Endothelial cell of umbilical vein (primary cell): ENCODE measurements around the gene HIVEP3.

Experiments
- GATA2 ChIP-seq: IDR thresholded peaks from 2 replicates; pipeline ENCODE4 v1.7.0; 2011; ENCODE audit warnings: low read depth, mild to moderate bottlenecking, moderate library complexity, mixed read lengths, low read length; ENCODE audit not compliant: insufficient read length, insufficient read depth
- MYC ChIP-seq: IDR thresholded peaks from one replicate; pipeline ENCODE4 v1.6.1; 2011; ENCODE audit warnings: mild to moderate bottlenecking, low read depth, low read length
- POLR2A ChIP-seq: IDR thresholded peaks from 2 replicates; pipeline ENCODE4 v1.6.1; 2012; ENCODE audit warnings: low read depth, mild to moderate bottlenecking, control low read depth, low read length
- POLR2AphosphoS5 ChIP-seq: IDR thresholded peaks from 2 replicates; pipeline ENCODE4 v1.6.1; 2012; ENCODE audit warnings: low read depth, mild to moderate bottlenecking, control low read depth, low read length, moderate library complexity; ENCODE audit not compliant: insufficient read depth
- TF ChIP-seq, protein P1 (sequence below), 2 donors: IDR thresholded peaks; 1 replicate in 1 of 2; 2 replicates in 1 of 2; pipeline ENCODE4 v1.5.1; 2011; ENCODE audit warnings: low read length in 2 of 2, mild to moderate bottlenecking in 2 of 2, moderate library complexity in 2 of 2, control low read depth in 1 of 2, inconsistent platforms in 1 of 2, low read depth in 1 of 2; ENCODE audit not compliant: insufficient read depth in 1 of 2; ENCODE audit errors: extremely low read depth in 1 of 2

DNA sequence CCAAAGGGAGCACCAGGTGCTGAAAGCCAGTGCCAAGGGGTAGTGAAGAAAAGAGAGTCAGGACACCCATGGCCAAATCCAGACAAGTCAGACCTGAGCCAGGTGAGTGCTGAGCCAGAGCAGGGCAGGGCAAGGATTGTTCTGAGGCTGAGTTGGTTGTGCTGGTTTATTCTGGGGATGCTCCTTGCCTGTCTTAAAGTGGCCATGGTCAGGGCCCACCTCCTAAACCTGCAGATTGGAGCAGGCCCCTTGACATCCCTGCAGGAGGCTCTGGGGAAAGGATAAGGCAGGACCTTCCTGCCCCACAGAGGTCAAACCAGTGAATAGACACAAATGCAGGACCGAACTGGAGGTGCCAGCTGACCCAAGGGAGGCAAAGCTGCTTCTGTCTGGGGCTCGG lies 138.4 kb downstream of the HIVEP3 start:
- no peak for TF ChIP-seq POLR2AphosphoS5
- TF ChIP-seq MYC, result no peak
- TF ChIP-seq POLR2A, result no peak
- TF ChIP-seq GATA2, result no peak
- TF ChIP-seq, protein P1, sequence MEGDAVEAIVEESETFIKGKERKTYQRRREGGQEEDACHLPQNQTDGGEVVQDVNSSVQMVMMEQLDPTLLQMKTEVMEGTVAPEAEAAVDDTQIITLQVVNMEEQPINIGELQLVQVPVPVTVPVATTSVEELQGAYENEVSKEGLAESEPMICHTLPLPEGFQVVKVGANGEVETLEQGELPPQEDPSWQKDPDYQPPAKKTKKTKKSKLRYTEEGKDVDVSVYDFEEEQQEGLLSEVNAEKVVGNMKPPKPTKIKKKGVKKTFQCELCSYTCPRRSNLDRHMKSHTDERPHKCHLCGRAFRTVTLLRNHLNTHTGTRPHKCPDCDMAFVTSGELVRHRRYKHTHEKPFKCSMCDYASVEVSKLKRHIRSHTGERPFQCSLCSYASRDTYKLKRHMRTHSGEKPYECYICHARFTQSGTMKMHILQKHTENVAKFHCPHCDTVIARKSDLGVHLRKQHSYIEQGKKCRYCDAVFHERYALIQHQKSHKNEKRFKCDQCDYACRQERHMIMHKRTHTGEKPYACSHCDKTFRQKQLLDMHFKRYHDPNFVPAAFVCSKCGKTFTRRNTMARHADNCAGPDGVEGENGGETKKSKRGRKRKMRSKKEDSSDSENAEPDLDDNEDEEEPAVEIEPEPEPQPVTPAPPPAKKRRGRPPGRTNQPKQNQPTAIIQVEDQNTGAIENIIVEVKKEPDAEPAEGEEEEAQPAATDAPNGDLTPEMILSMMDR (IDR thresholded peaks at IDR 0.05; ENCODE audit: extremely low read depth in 1 of 2, insufficient read depth in 1 of 2, low read depth in 1 of 2, low read length in 2 of 2), result no peak
